ENCODE data around the gene LBX1.
"Not testable (repeated sequence)": the region's sequence is repeated elsewhere in the genome, so short reads cannot be mapped to it uniquely, and the experiment has no call there.

The LBX1 gene

GRCh38 chr10:101198326-101198977 lies 30.8 kb downstream of the LBX1 start:
- H3K4me3 ChIP-seq (ENCODE audit: low read length in 2 of 2); H3K4me1 ChIP-seq (ENCODE audit: control insufficient read depth, insufficient read depth, low read length); H3K36me3 ChIP-seq (ENCODE audit: control insufficient read depth in 2 of 2, insufficient read depth in 2 of 2, low read length in 2 of 2); H3K9ac ChIP-seq (ENCODE audit: low read length in 2 of 2); H3K27ac ChIP-seq (ENCODE audit: low read length); H3K9me3 ChIP-seq (ENCODE audit: control insufficient read depth in 2 of 2, low read length in 2 of 2): not testable (repeated sequence)
- H3K27me3 ChIP-seq (ENCODE audit: control insufficient read depth in 1 of 2, insufficient read depth in 2 of 2, low read length in 2 of 2), result peaks cover 9 to 25% of the 10 kb centered on the region in 2 donors

GRCh38 chr10:101195921-101196320 lies 33.3 kb downstream of the LBX1 start:
- no peak overlapping the region for H3K4me3 ChIP-seq (ENCODE audit: low read length in 2 of 2)
- H3K9me3 ChIP-seq (ENCODE audit: control insufficient read depth in 2 of 2, low read length in 2 of 2), result no peaks in the 10 kb centered on the region
- no peak overlapping the region for H3K27ac ChIP-seq (ENCODE audit: low read length)
- H3K9ac ChIP-seq (ENCODE audit: low read length in 2 of 2), result no peak overlapping the region
- peaks cover 14 to 28% of the 10 kb centered on the region in 2 donors for H3K27me3 ChIP-seq (ENCODE audit: control insufficient read depth in 1 of 2, insufficient read depth in 2 of 2, low read length in 2 of 2)
- no peaks in the 10 kb centered on the region for H3K4me1 ChIP-seq (ENCODE audit: control insufficient read depth, insufficient read depth, low read length)
- H3K36me3 ChIP-seq (ENCODE audit: control insufficient read depth in 2 of 2, insufficient read depth in 2 of 2, low read length in 2 of 2), result no peaks in the 10 kb centered on the region

GRCh38 chr10:101189461-101190401 lies 39.5 kb downstream of the LBX1 start:
- H3K9me3 ChIP-seq (ENCODE audit: control insufficient read depth in 2 of 2, low read length in 2 of 2), result no peaks in the 10 kb centered on the region
- H3K27ac ChIP-seq (ENCODE audit: low read length), result no peak overlapping the region
- no peaks in the 10 kb centered on the region for H3K4me1 ChIP-seq (ENCODE audit: control insufficient read depth, insufficient read depth, low read length)
- H3K27me3 ChIP-seq (ENCODE audit: control insufficient read depth in 1 of 2, insufficient read depth in 2 of 2, low read length in 2 of 2), result peaks cover 8 to 10% of the 10 kb centered on the region in 2 donors
- H3K36me3 ChIP-seq (ENCODE audit: control insufficient read depth in 2 of 2, insufficient read depth in 2 of 2, low read length in 2 of 2), result no peaks in the 10 kb centered on the region
- H3K4me3 ChIP-seq (ENCODE audit: low read length in 2 of 2), result no peak overlapping the region
- H3K9ac ChIP-seq (ENCODE audit: low read length in 2 of 2), result no peak overlapping the region

- no peaks in the 10 kb centered on the region for H3K36me3 ChIP-seq (ENCODE audit: control insufficient read depth in 2 of 2, insufficient read depth in 2 of 2, low read length in 2 of 2)
- H3K27ac ChIP-seq (ENCODE audit: low read length), result no peak overlapping the region
- no peaks in the 10 kb centered on the region for H3K4me1 ChIP-seq (ENCODE audit: control insufficient read depth, insufficient read depth, low read length)
- H3K27me3 ChIP-seq (ENCODE audit: control insufficient read depth in 1 of 2, insufficient read depth in 2 of 2, low read length in 2 of 2), result peaks cover 8 to 10% of the 10 kb centered on the region in 2 donors
- no peak overlapping the region for H3K4me3 ChIP-seq (ENCODE audit: low read length in 2 of 2)
- H3K9me3 ChIP-seq (ENCODE audit: control insufficient read depth in 2 of 2, low read length in 2 of 2), result no peaks in the 10 kb centered on the region
- no peak overlapping the region for H3K9ac ChIP-seq (ENCODE audit: low read length in 2 of 2)
Observed at GRCh38 chr10:101188942-101189341, 40.3 kb downstream of the LBX1 start.

- no peak overlapping the region for H3K4me3 ChIP-seq (ENCODE audit: low read length in 2 of 2)
- no peaks in the 10 kb centered on the region for H3K36me3 ChIP-seq (ENCODE audit: control insufficient read depth in 2 of 2, insufficient read depth in 2 of 2, low read length in 2 of 2)
- no peak overlapping the region for H3K27ac ChIP-seq (ENCODE audit: low read length)
- no peak overlapping the region for H3K9ac ChIP-seq (ENCODE audit: low read length in 2 of 2)
- peaks cover 2 to 3% of the 10 kb centered on the region in 2 donors for H3K9me3 ChIP-seq (ENCODE audit: control insufficient read depth in 2 of 2, low read length in 2 of 2)
- peaks cover 8 to 9% of the 10 kb centered on the region in 2 donors for H3K27me3 ChIP-seq (ENCODE audit: control insufficient read depth in 1 of 2, insufficient read depth in 2 of 2, low read length in 2 of 2)
- H3K4me1 ChIP-seq (ENCODE audit: control insufficient read depth, insufficient read depth, low read length), result no peaks in the 10 kb centered on the region
Observed at GRCh38 chr10:101183458-101184183, 45.6 kb downstream of the LBX1 start.

- peaks cover 2 to 3% of the 10 kb centered on the region in 2 donors for H3K9me3 ChIP-seq (ENCODE audit: control insufficient read depth in 2 of 2, low read length in 2 of 2)
- no peak overlapping the region for H3K27ac ChIP-seq (ENCODE audit: low read length)
- H3K9ac ChIP-seq (ENCODE audit: low read length in 2 of 2), result no peak overlapping the region
- H3K4me3 ChIP-seq (ENCODE audit: low read length in 2 of 2), result no peak overlapping the region
- no peaks in the 10 kb centered on the region for H3K36me3 ChIP-seq (ENCODE audit: control insufficient read depth in 2 of 2, insufficient read depth in 2 of 2, low read length in 2 of 2)
- peaks cover 8 to 10% of the 10 kb centered on the region in 2 donors for H3K27me3 ChIP-seq (ENCODE audit: control insufficient read depth in 1 of 2, insufficient read depth in 2 of 2, low read length in 2 of 2)
- no peaks in the 10 kb centered on the region for H3K4me1 ChIP-seq (ENCODE audit: control insufficient read depth, insufficient read depth, low read length)
Observed at GRCh38 chr10:101182936-101183335, 46.3 kb downstream of the LBX1 start.
